Endodermal cell (in vitro differentiated cells): Measurements from ENCODE around the gene ULK1. TPM values are rescaled to one million over a fixed set of nuclear protein-coding genes. Genes with fewer than 3 reads are reported as not detected.

ENCODE experiments used
- DNase-seq: peaks from one replicate; pipeline ENCODE4 v3.0.0-alpha.2; 2017
- H3K27ac ChIP-seq: 2 replicates; pipeline ENCODE4 v1.5.1; 2013; ENCODE audit warnings: mild to moderate bottlenecking, low read depth, low read length, moderate library complexity
- H3K27me3 ChIP-seq: 2 replicates; pipeline ENCODE4 v1.6.1; 2013; ENCODE audit warnings: mild to moderate bottlenecking, low read length, moderate library complexity; ENCODE audit not compliant: insufficient read depth, control insufficient read depth, poor library complexity, severe bottlenecking
- H3K36me3 ChIP-seq: 2 replicates; pipeline ENCODE4 v1.7.0; 2013; ENCODE audit warnings: mild to moderate bottlenecking, low read length, moderate library complexity; ENCODE audit not compliant: control insufficient read depth, insufficient read depth
- H3K4me1 ChIP-seq: one replicate; pipeline ENCODE4 v1.7.0; 2013; ENCODE audit warnings: low read length; ENCODE audit not compliant: control insufficient read depth, insufficient read depth
- H3K4me3 ChIP-seq: 2 replicates; pipeline ENCODE4 v1.5.1; 2013; ENCODE audit warnings: mild to moderate bottlenecking, low read length, moderate library complexity
- H3K9ac ChIP-seq: 2 replicates; pipeline ENCODE4 v1.6.1; 2013; ENCODE audit warnings: mild to moderate bottlenecking, low read length, moderate library complexity; ENCODE audit not compliant: poor library complexity, severe bottlenecking; ENCODE audit errors: extremely low read depth
- H3K9me3 ChIP-seq: 2 replicates; pipeline ENCODE4 v1.6.1; 2013; ENCODE audit warnings: mild to moderate bottlenecking, low read length, moderate library complexity; ENCODE audit not compliant: control insufficient read depth
- H3K27ac Mint-ChIP-seq: 2 replicates; pipeline ENCODE4 v1.8.0; 2020; ENCODE audit warnings: mixed read lengths
- H3K27me3 Mint-ChIP-seq: 2 replicates; pipeline ENCODE4 v1.8.0; 2021; ENCODE audit warnings: mild to moderate bottlenecking, mixed read lengths; ENCODE audit not compliant: insufficient read depth
- H3K36me3 Mint-ChIP-seq: 2 replicates; pipeline ENCODE4 v1.8.0; 2020; ENCODE audit warnings: low read depth, mixed read lengths
- H3K4me1 Mint-ChIP-seq: 2 replicates; pipeline ENCODE4 v1.8.0; 2020; ENCODE audit warnings: mixed read lengths
- H3K4me3 Mint-ChIP-seq: 2 replicates; pipeline ENCODE4 v1.8.0; 2020; ENCODE audit warnings: mild to moderate bottlenecking, moderate library complexity, mixed read lengths
- H3K9me3 Mint-ChIP-seq: 2 replicates; pipeline ENCODE4 v1.8.0; 2020; ENCODE audit warnings: mild to moderate bottlenecking, mixed read lengths
- CTCF ChIP-seq: fragments of 200-600 bp; sonication (generic); conservative IDR thresholded peaks from 2 replicates; pipeline ENCODE4 v1.5.0; 2021; ENCODE audit warnings: antibody characterized with exemption, mild to moderate bottlenecking
- WGBS, 2 experiments: methylation state at CpG; one replicate each; pipeline versions ENCODE4 v1.1.5 to v1.1.7; 2013; ENCODE audit warnings: missing lambda C conversion rate in 2 of 2, mixed read lengths in 1 of 2; ENCODE audit not compliant: insufficient coverage in 1 of 2, insufficient read length in 1 of 2; 5-methylcytosine and 5-hydroxymethylcytosine counted together
- long read RNA-seq, 4 experiments: library from polyadenylated mRNA in 2 of 4; library from RNA in 1 of 4; library from capped mRNA in 1 of 4; stranded (forward) in 3 of 4; unstranded in 1 of 4; transcript quantifications; one replicate each; pipeline ENCODE4 v2.0.0, GENCODE V29; 2020 to 2021; ENCODE audit warnings: inconsistent platforms in 1 of 4
- polyA plus RNA-seq, 2 experiments: library from polyadenylated mRNA; stranded (reverse); fragments of 50-300 nt; gene quantifications; one replicate each; pipeline ENCODE4 v1.2.3, GENCODE V29; 2013
- total RNA-seq, 2 donors: library from RNA; stranded (reverse); fragmentation: NEBNext Ultra II Directional in 1 of 2; extraction: Animal tissue kit (Norgen Biotek cat#: 25700) in 1 of 2; gene quantifications; 2 replicates in 1 of 2; 3 replicates in 1 of 2; pipeline ENCODE4 v1.2.1, GENCODE V29; 2021

Gene ULK1
- 100 to 1,000 TPM in 1 of 2 donors, 10 to 100 TPM in 1; 68.0 to 104 TPM for total RNA-seq
- 50.3 TPM for polyA plus RNA-seq (2013, experiment 1 of 2)
- polyA plus RNA-seq (2013, experiment 2 of 2) = 43.7 TPM
- long read RNA-seq, experiment 1, partial matches to known transcripts = 15 of 37 reads
- long read RNA-seq, experiment 1, other reads (novel, unspliced or antisense) = 16 of 37 reads
- long read RNA-seq, experiment 2, full-length matches to known transcripts = 27 of 66 reads
- long read RNA-seq, experiment 2, partial matches to known transcripts = 19 of 66 reads
- long read RNA-seq, experiment 2, other reads (novel, unspliced or antisense) = 20 of 66 reads
- long read RNA-seq, experiment 3, transcript ULK1-204 (6 exons, 1,211 nt) = major isoform, 6 of 68 reads
- long read RNA-seq, experiment 3, partial matches to known transcripts = 31 of 68 reads
- long read RNA-seq, experiment 3, other reads (novel, unspliced or antisense) = 28 of 68 reads
- long read RNA-seq, experiment 4, partial matches to known transcripts = 2 of 3 reads
- long read RNA-seq, experiment 4, other reads (novel, unspliced or antisense) = 1 of 3 reads

GRCh38 chr12:131894313-131894860, at the start of gene ULK1:
Gene ULK1, plus strand, starts transcription at chr12:131894622. Its CDS starts 380 bp downstream, at chr12:131895002.
- Histone ChIP-seq H3K9ac (peak within 1 kb of the TSS; percentile 69), H3K27me3 (no peaks in the 10 kb centered on the region), H3K4me1 (no peaks in the 10 kb centered on the region), H3K9me3 (no peaks in the 10 kb centered on the region), H3K27ac (peak within 1 kb of the TSS; percentile 75), H3K4me3 (peak within 1 kb of the TSS; percentile 87), H3K36me3 (peaks cover 15% of the 10 kb centered on the region)
- peaks cover 14% of the 10 kb centered on the region for H3K36me3 Mint-ChIP-seq
- H3K27ac Mint-ChIP-seq = peak within 1 kb of the TSS; percentile 91
- H3K4me1 Mint-ChIP-seq = peaks cover 12% of the 10 kb centered on the region
- peak within 1 kb of the TSS; percentile 79 for H3K4me3 Mint-ChIP-seq
- 0% methylated on average over 7 to 47 of the region's 64 CpGs for WGBS, 2 experiments
- TF ChIP-seq CTCF = no peak
- peaks cover 2% of the 10 kb centered on the region for H3K9me3 Mint-ChIP-seq
- DNase-seq = peak; percentile 99
- no peaks in the 10 kb centered on the region for H3K27me3 Mint-ChIP-seq

GRCh38 chr12:131844656-131845055, 49.8 kb upstream of the ULK1 start:
- Mint-ChIP-seq H3K4me1 (no peaks in the 10 kb centered on the region), H3K36me3 (peaks cover 7% of the 10 kb centered on the region), H3K27me3 (no peaks in the 10 kb centered on the region), H3K9me3 (no peaks in the 10 kb centered on the region), H3K27ac (no peak overlapping the region), H3K4me3 (no peak overlapping the region)
- H3K4me3 ChIP-seq = no peak overlapping the region
- H3K9me3 ChIP-seq = no peaks in the 10 kb centered on the region
- H3K27me3 ChIP-seq = no peaks in the 10 kb centered on the region
- H3K9ac ChIP-seq = no peak overlapping the region
- H3K36me3 ChIP-seq = no peaks in the 10 kb centered on the region
- WGBS, 2 experiments = 95 to 96% methylated on average over 11 to 25 of the region's 25 CpGs
- DNase-seq = no peak
- no peak for TF ChIP-seq CTCF
- H3K27ac ChIP-seq = no peak overlapping the region
- no peaks in the 10 kb centered on the region for H3K4me1 ChIP-seq

DNA sequence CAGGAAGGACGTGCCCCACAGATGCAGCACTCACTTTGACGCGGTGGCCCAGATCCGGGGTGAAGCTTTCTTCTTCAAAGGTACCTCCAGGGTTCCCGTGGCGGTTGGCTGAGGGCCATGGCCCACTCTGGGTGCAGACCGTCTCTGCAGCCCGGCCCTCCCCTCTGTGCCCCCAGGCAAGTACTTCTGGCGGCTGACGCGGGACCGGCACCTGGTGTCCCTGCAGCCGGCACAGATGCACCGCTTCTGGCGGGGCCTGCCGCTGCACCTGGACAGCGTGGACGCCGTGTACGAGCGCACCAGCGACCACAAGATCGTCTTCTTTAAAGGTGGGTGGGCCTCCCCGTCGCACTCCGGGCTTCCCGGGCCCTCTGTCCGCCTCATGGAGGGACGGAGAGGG, 49.3 kb upstream of the ULK1 start:
- no peaks in the 10 kb centered on the region for H3K27me3 Mint-ChIP-seq
- WGBS, 2 experiments = 91 to 94% methylated on average over 20 to 29 of the region's 29 CpGs
- Histone ChIP-seq H3K36me3 (no peaks in the 10 kb centered on the region), H3K4me3 (no peak overlapping the region), H3K27ac (no peak overlapping the region), H3K9me3 (no peaks in the 10 kb centered on the region), H3K9ac (no peak overlapping the region), H3K27me3 (no peaks in the 10 kb centered on the region), H3K4me1 (no peaks in the 10 kb centered on the region)
- H3K27ac Mint-ChIP-seq = no peak overlapping the region
- no peaks in the 10 kb centered on the region for H3K4me1 Mint-ChIP-seq
- TF ChIP-seq CTCF = no peak
- H3K4me3 Mint-ChIP-seq = no peak overlapping the region
- no peaks in the 10 kb centered on the region for H3K9me3 Mint-ChIP-seq
- H3K36me3 Mint-ChIP-seq = peaks cover 7% of the 10 kb centered on the region
- DNase-seq = no peak
